Fibroblast of pulmonary artery (primary cell): ENCODE results near the gene NPL.

Experiments
- DNase-seq: peaks from one replicate; pipeline ENCODE4 v3.0.0-alpha.2; 2010; ENCODE audit warnings: low read depth
- H3K4me3 ChIP-seq: replicated peaks from 2 replicates; pipeline ENCODE4 v1.5.1; 2011; ENCODE audit warnings: low read depth, mild to moderate bottlenecking, control low read depth, low read length, moderate library complexity
- CTCF ChIP-seq: IDR thresholded peaks from 2 replicates; pipeline ENCODE4 v1.5.1; 2011; ENCODE audit warnings: mild to moderate bottlenecking, control low read depth, low read length, inconsistent platforms; ENCODE audit errors: missing control alignments

The NPL gene

GRCh38 chr1:182755632-182756031 is 33.9 kb upstream of the NPL start:
- no peak overlapping the region for H3K4me3 ChIP-seq
- DNase-seq: no peak
- no peak for TF ChIP-seq CTCF

- no peak overlapping the region for H3K4me3 ChIP-seq
- DNase-seq: no peak
- no peak for TF ChIP-seq CTCF
Measured at GRCh38 chr1:182756423-182756822, 33.1 kb upstream of the NPL start.

- no peak overlapping the region for H3K4me3 ChIP-seq
- DNase-seq: no peak
- no peak for TF ChIP-seq CTCF
Measured at GRCh38 chr1:182761396-182762395, 27.9 kb upstream of the NPL start.

GRCh38 chr1:182762536-182762935 is 27.0 kb upstream of the NPL start:
- DNase-seq: no peak
- no peak for TF ChIP-seq CTCF
- no peak overlapping the region for H3K4me3 ChIP-seq

- TF ChIP-seq CTCF: no peak
- no peak for DNase-seq
- no peak overlapping the region for H3K4me3 ChIP-seq
Measured at GRCh38 chr1:182764029-182764727, 25.4 kb upstream of the NPL start.

GRCh38 chr1:182765391-182765790 is 24.2 kb upstream of the NPL start:
- no peak overlapping the region for H3K4me3 ChIP-seq
- no peak for TF ChIP-seq CTCF
- no peak for DNase-seq
